RWPE1 (cell line): Measurements from ENCODE around the gene ADK.

Experiments
- CTCF ChIA-PET: fragments of 350-600 bp; sonication (Branson Sonifier 250); formaldehyde crosslinking; extraction: SDS; loops from one replicate; lab custom pipeline; 2021; lab: Yijun Ruan, JAX
- POLR2A ChIA-PET: fragments of 400-600 bp; formaldehyde crosslinking; extraction: SDS; loops from one replicate; lab custom pipeline; 2020; ENCODE audit warnings: antibody characterized with exemption; ENCODE audit not compliant: low non-redundant PET; lab: Yijun Ruan, JAX
- DNase-seq: peaks from one replicate; pipeline ENCODE4 v3.0.0; 2012; ENCODE audit warnings: low spot score
- H3K27ac ChIP-seq: fragments of 450-650 bp; 2 replicates; pipeline ENCODE4 v1.5.1; 2017
- TF ChIP-seq, protein P1 (sequence below): fragments of 450-650 bp; conservative IDR thresholded peaks from 2 replicates; pipeline ENCODE4 v1.5.1; 2017; ENCODE audit warnings: low read depth, mild to moderate bottlenecking

Gene ADK

DNA sequence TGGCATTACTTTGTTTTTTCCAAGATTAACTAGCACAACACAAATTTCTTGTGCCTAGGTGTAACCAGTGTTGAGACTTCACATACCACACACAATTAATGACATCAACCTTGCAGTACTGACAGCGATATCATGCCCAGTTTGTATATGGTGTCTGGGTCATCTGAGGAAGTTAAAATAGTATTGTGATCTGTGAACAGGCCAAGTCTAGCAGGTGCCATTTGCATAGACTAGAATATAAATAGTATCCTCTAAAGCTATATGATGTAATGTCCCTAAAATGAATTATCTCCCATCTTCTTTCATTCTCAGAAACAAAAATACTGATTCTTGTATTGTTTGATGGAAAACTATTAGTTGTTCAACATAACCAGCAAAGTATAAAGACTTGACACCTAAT lies 499.6 kb downstream of the ADK start:
- CTCF ChIA-PET = no interaction called here
- DNase-seq = no peak
- TF ChIP-seq, protein P1, sequence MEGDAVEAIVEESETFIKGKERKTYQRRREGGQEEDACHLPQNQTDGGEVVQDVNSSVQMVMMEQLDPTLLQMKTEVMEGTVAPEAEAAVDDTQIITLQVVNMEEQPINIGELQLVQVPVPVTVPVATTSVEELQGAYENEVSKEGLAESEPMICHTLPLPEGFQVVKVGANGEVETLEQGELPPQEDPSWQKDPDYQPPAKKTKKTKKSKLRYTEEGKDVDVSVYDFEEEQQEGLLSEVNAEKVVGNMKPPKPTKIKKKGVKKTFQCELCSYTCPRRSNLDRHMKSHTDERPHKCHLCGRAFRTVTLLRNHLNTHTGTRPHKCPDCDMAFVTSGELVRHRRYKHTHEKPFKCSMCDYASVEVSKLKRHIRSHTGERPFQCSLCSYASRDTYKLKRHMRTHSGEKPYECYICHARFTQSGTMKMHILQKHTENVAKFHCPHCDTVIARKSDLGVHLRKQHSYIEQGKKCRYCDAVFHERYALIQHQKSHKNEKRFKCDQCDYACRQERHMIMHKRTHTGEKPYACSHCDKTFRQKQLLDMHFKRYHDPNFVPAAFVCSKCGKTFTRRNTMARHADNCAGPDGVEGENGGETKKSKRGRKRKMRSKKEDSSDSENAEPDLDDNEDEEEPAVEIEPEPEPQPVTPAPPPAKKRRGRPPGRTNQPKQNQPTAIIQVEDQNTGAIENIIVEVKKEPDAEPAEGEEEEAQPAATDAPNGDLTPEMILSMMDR = no peak
- POLR2A ChIA-PET = no interaction called here
- no peak overlapping the region for H3K27ac ChIP-seq

DNA sequence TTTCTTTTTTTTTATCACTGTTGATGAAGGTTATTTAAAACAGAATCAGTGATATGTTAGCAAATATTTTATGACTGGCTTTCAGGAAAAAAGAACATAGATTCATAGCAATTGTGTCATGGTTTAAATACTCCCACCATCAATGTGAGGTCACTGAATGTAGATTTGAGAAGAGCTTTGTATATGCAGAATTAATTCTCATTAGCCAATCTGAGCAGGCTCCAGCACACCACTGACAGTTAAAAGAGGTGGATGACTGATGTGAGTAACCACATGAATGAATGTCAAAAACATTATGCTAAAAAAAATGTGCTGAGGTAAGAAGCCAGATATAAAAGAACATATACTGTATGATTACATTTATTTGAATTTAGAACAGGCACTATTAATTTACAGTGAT lies 500.5 kb downstream of the ADK start:
- DNase-seq = no peak
- CTCF ChIA-PET = interaction anchor here (0.8 kb wide), 1 partner anchor 22 kb away, joined by 6 read pairs; no protein-coding TSS in a partner anchor
- TF ChIP-seq, protein P1 = no peak
- POLR2A ChIA-PET = no interaction called here
- H3K27ac ChIP-seq = no peak overlapping the region

- POLR2A ChIA-PET = no interaction called here
- no peak overlapping the region for H3K27ac ChIP-seq
- DNase-seq = peak; percentile 7
- TF ChIP-seq, protein P1 = no peak
- CTCF ChIA-PET = interaction anchor here (0.6 kb wide), 1 partner anchor 51 kb away, joined by 8 read pairs; no protein-coding TSS in a partner anchor
These were observed 501.6 kb downstream of the ADK start for GRCh38 chr10:74652664-74653063.

GRCh38 chr10:74658511-74658910 lies 507.5 kb downstream of the ADK start:
- ChIA-PET POLR2A (no interaction called here), CTCF (no interaction called here)
- DNase-seq = no peak
- H3K27ac ChIP-seq = no peak overlapping the region
- TF ChIP-seq, protein P1 = no peak

- TF ChIP-seq, protein P1 = no peak
- no peak overlapping the region for H3K27ac ChIP-seq
- DNase-seq = no peak
- ChIA-PET CTCF (interaction anchor here (0.6 kb wide), 2 partner anchors 416 to 593 kb away, joined by 3 to 4 read pairs; no protein-coding TSS in a partner anchor), POLR2A (no interaction called here)
These were observed 511.6 kb downstream of the ADK start for GRCh38 chr10:74662635-74663034.

- CTCF ChIA-PET = interaction anchor here (0.6 kb wide), 1 partner anchor 430 kb away, joined by 3 read pairs; no protein-coding TSS in a partner anchor
- DNase-seq = no peak
- no peak overlapping the region for H3K27ac ChIP-seq
- TF ChIP-seq, protein P1 = no peak
- POLR2A ChIA-PET = no interaction called here
These were observed 518.2 kb downstream of the ADK start for GRCh38 chr10:74669210-74669609.
